NCI-H524 (cell line): ENCODE data around the gene RTL10.
A peak's percentile ranks its signal among the peaks of the same experiment; 100 is the strongest.

Experiments used
- DNase-seq, 2 experiments: peaks; one replicate each; lab custom pipeline; 2025; lab: John Stamatoyannopoulos, UW

RTL10 gene, protein sequence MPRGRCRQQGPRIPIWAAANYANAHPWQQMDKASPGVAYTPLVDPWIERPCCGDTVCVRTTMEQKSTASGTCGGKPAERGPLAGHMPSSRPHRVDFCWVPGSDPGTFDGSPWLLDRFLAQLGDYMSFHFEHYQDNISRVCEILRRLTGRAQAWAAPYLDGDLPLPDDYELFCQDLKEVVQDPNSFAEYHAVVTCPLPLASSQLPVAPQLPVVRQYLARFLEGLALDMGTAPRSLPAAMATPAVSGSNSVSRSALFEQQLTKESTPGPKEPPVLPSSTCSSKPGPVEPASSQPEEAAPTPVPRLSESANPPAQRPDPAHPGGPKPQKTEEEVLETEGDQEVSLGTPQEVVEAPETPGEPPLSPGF

DNA sequence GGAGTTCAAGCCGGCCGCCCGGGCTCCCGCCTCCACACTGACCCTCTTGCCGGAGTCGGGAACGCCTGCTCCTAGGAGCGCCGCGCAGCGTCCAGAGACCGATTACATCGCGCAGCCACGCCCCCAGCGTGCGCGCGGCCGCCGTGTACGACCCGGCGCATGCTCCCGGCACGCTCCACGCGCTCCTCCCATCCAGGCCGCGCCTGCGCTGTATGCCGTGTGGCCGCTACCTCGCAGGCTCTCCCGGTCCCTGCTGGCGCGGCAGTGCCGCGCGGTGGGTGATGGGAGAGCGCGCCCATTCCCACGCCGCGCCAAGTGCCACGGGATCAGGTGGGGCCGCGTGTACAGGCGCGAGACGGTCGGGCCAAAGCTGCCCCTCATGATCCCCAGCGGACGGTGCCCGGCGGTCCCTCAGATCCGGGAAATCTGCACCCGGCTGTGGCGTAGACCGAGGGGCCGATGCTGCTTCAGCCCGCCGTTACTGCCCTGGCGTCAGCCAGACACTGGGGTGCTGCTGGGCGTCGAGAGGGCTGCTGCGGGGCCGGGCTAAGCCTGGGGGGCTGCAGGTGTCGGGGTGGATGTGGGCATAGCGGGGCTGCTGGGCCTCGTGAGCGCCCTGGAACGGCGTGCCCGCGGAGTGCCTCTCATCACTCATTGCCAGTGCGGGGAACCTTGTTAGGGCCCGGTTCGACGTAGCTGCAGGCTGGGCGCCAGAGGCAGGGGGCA is at the start of gene RTL10, which contains the start of gene GNB1L:
RTL10 (minus strand) TSS at position 97 of the 726 bp plus-strand sequence. CDS start 2,613 bp downstream, outside the sequence.
GNB1L (minus strand) TSS at position 97 of the 726 bp plus-strand sequence. CDS start 33,519 bp downstream, outside the sequence.
- peak; percentile 86 to 99 for DNase-seq

DNA sequence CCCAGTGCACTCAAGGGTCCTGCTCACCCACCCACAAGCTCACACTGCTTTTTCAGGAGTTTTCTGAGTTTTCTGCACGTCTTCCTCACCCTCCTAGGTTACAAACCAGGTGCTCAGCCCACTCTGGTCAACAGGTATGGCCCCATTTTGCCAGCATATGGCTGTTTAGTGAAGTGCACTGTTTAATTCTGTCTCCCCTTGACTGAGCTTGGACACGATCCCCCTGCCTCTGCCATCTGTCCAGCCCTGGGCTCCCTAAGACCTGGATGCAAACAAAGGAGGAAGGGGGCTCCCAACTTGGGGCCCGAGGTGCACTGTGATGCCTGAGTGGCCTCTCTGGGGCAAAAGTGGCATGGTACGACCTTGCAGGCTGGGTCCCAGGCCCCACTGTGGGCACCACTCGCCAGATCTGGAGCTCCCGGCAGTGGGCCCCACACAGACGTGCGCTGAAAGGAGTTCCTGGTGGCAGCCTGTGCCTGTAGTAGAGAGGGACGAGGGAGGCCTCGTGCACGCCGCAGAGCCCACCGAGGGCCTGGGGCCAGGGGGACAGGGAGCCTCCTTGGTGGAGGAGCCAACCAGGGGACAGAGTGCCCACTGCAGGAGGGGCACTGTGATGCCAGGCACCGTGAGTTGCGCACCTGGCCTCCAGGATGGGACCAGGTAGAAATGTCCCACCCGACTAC is 49.6 kb upstream of the RTL10 start:
- DNase-seq = peak; percentile 54 to 67

DNA sequence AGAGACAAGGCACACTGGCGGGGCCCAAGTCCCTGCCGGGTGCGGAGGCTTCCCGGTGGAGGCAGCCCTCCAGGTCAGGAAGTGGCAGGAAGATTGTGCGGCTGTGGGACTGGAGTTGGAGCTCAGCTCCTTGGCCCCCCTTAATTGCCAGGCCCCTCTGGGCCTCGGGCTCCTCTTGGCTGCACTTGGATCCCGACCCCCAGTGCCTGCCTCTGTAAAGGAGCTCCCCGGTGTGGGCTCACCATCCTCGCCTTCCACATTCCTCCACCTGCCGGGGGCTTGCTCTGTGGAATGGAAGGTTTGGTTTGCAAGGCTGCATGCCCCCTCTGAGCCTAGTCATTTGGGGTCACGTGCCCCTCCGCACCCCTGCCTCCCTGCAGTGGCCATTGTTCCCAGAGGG is 48.8 kb upstream of the RTL10 start:
- DNase-seq = no peak

DNA sequence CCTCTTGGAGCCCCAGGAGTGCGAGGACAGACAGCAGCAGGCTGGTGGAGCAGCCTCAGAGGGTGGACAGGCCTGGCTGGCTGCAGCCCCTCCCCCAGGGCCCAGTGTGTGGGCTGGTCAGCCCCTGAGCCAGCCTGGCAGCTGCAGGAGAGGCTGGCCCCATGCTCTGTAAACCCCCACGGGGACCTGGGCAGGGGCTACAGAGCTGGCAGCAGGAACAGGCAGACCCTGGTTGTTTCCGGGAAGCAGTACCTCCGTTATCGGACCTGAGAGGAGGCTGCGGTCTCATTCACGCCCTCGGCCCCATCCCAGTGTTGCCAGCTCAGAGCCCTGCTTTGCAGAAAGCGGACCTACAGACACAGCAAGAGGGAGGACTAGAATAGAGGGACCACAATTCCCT is 48.4 kb upstream of the RTL10 start:
- peak in 1 of 2 experiments; percentile 56 for DNase-seq

DNA sequence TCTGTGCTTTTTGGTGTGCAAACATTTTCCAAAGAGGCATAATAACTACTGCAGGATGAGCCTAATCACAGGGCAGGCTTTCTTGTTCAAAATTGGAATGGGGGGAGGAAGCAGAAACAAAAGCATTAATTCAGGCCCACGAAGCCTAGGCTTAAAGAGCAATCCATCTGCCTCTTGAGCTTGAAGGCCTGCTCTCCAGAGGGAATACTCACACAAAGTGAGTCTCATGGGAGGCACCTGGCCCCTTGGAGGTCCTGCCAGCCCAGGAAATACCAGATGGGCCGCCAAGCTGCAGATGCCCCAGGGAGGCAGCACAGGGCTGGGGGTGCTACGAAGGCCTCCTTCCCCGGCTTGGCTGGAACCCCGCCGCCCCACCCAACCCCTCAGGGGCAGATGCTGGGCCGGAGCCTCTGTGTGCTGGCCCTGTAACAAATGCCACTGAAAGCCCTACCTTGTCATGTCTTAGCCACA is 47.6 kb upstream of the RTL10 start:
- peak; percentile 98 to 100 for DNase-seq

DNA sequence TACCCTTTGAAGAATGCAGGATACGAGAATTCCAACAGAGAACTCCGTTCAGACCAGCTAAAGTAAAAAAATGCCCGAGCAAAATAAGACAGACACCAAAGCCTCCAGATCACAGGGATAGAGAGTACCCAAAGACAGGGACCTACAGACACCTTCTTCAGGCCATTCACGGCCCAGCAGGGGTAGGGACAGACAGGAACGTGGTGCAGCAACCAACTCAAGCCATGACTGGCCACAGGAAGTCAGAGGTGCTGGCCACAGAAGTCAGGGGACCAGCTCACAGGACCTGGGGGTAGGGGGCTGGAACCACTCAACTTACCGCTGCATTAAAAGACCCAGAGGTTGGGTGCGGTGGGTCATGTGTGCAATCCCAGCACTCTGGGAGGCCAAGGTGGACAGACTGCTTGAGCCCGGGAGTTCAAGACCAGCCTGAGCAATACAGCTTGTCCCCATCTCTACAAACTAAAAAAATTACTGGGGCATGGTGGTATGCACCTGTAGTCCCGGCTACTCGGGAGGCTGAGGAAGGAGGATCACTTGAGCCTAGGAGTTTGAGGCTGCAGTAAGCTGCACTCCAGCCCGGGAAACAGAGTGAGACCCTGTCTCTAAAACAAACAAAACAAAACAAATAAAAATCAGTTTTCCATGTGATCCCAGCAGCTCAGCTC is 47.0 kb upstream of the RTL10 start:
- DNase-seq = no peak

DNA sequence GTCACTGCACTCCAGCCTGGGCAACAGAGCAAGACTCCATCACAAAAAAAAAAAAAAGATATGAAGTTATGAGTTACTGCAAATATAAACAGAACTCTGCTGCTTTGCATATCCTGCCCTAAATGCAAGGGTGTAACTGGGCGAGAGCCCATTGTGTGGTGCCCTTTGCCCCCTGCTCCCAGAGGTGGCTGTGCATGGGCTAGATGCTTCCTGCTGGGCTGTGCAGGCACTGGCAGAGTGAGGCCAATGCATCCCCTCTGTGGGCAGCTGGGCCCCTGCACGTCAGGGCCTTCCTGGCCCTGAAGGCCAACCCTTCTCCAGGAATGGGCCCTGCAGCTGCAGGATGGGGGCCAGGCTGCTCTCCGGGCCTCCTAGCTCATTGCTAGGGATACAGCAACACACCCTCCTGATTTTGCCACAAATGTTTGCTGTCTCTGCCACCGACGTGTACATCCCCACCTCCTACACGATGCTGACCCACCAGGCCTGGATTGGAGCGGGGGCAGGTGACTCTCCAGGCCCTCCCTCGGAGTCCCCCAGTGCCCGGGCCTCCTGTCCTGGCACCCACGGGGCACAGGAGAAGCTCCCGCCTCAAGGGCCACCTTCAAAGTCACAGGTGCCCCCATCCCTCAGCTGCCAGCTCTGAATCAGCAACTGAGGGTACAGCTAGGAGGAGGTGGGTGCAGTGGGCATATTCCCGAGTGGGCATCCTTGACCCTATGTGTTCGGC is 46.2 kb upstream of the RTL10 start:
- DNase-seq = no peak

DNA sequence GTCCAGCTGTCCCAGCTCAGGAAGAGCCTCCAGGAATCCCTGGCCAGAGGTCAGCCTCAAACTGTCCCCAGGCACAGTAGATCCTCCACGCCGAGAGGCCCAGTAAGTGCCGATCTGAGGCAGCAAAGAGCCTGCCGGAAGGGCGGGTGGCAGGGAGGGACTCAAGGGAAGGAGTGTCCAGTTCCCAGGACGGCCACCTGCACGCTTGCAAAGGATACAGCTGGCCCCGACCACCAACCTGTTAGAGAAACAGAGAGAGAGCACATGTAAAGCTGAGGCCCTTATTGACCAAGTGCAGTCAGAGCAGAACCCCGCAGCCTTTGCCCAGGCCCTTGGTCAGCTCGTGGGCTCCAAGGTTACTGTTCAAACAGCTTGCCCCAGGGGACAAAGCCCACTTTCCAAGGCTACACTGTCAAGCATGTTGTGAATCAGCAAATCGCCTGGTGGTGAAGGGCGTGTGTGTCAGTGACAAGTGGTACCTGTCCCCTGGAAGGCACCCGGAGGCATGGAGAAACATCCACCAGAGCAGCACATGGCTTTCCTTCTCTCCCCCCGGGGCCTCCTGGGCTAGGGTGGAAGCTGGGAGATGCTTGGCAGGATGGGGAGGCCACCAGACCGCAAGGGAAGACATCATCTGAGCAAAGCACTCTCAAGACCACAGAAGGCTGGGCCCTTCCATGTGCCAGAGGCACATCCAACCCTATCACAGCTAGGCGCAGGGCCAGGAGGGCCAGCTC is 44.3 kb upstream of the RTL10 start:
- DNase-seq = no peak

DNA sequence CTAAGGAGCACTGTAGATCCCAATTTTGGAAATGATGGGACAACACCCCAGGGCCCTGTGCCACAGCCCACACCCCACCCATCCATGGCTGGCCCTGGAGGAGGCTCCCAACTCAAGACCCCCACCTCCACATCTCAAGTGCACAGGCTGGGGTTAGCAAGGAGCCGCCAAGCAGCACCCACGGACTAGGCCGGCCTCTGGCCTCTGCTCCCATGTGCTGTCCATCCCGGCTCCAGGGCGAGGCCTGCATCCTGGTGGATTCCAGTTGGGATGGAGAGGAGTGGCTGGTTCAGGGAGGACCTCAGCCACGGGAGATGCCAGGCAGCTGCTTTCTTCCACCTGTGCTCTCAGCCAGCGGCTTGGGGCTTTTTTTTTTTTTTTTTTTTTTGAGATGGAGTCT is 43.5 kb upstream of the RTL10 start:
- DNase-seq = no peak

DNA sequence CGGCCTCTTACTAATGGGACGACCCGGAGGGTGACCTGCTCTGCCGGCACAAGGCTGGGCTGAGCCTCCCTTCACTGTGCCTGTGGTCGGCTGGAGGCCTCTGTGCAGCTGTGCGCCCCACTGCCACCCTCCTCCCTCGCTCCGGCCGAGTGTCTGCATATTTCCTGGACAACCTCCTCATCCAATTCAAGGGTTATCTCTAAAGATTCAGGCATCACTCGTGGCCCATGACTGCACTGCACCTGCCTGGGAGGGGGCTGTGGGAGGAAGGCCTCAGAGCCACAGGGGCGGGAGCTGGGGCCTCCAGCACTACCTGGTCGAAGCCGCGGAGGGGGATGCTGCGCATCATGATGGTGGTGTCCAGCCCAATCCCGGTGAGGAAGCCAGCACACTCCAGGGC is 43.1 kb upstream of the RTL10 start:
- no peak for DNase-seq

DNA sequence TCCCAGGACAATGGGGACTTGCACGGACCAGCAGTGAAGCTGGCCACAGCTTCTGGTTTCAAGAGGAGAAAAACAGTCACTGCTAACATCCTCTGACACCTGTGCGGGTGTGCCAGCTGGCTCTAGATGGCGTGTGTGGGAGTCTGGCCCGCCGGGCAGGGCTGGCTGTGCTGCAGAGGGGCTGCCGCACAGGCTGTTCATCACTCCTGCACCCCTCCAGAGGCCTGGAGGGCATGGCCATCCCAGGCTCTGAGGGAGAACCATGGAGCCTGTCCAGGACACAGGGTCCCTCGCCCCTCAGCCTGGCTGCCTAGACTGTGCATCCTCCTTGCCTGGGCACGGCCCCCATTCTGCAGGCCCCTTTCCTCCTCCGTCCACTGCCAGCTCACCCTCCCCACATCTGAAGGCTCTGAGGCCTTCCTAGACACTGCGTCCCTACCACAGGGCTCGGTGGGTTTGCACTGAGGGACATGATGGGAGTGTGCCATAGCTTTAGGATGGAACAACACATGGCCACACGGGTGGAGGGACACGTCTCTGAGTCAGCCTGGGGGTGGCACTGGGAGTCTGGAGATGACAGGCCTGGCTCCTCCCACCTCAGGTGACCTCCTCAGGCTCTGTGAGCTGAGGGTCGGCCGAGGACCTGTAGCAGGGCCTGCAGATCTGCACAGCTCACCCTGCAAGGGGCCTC is 42.1 kb upstream of the RTL10 start:
- DNase-seq = peak; percentile 25 to 69

DNA sequence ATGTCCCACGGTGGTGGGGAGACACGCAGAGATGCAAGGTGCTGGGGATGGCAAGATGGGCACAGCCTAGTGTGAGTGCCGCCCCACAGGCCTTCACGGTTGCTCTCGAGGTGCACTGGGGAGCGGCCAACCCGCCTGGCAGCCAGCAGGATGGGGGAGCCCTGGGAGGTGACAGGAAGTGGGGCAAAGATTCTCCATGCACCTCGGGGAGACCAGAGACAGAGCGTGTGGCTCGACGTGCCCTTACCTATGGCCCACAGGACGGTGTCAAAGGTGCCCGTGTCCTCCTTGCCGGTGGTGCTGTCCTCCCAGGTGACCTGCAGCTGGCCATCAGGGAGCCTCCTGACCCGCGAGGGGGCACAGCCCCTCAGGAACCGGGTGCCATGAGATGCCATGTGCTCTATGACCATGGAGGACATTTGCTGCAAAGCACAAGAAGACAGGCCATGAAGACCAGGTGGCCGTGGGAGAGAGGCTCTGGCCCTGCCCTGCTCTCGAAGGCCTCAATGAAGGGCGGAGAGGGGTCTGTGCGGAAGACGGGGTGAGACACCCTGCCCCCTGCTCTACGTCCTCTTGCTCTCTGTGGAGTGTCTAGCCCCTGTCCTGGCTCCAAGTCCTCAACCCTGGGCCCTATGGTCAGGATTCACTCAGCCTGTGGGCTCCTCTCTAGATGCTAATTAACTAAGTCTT is 40.6 kb upstream of the RTL10 start:
- DNase-seq = no peak

DNA sequence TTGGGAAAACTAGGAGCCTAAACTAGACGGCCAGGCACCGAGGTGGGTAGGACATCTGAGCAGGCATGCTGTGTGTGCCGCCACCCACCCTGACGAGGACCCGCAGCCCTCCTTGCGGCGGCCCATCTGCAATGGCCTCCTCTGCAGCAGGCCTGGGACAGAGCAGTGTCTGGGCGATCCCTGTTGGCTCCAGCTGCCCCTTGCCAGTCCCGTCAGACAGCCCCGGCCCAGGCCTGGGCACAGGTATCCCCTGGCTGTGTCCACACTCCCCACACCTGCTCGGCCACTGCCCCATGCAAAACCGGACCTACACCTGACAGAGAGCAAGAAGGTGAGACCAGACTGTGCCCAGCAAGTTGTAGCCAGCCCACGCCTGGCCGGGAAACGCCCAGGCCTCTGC is 38.7 kb upstream of the RTL10 start:
- DNase-seq = no peak

DNA sequence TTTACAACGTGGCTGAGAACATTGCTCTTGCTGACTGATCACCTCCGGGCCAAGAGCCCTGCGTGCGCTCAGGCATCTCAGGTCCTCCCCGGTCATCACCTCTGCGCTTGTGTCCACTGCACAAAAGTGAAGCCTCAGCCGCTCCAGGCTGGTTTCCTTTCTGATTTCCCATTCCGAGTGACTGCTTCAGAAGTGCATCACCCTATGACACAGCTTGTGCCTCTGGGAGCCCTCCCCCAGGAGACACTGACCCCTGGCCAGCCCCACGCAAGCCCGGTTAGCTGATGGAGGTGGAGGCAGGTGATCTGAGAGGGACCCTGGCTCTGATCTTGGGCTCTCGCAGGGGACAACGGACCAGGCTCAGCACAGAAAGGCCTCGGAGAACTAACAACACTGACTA is 38.3 kb upstream of the RTL10 start:
- no peak for DNase-seq

DNA sequence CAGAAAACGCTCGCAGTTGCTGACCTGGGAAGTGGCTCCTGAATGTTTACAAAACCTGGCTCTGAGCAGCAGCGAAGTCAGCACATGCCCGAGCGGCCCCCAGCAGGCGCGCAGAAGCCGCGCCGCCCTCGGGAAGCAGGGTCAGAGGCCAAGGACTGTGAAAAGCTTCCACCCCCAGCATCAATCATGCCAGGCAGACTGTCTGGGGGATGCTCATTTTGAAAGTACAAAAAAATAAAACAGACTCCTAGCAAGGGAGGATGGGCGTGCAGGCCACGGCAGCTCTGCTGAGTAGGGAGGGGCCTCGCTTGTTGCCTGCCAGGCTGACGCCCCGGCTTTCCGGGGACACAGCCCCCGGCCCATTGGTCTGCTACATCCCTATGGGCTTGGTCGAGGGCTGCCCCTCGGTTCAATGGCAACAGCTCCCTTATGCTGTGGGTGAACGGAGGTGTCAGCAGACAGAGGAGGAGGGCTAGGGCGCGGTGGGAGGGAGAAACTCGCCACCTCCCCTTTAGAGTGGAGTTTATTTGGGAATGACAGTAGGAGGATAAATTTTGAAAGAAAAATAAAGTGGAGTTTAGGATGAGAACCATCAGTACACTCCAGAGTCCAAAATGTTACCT is 37.7 kb upstream of the RTL10 start:
- no peak for DNase-seq

DNA sequence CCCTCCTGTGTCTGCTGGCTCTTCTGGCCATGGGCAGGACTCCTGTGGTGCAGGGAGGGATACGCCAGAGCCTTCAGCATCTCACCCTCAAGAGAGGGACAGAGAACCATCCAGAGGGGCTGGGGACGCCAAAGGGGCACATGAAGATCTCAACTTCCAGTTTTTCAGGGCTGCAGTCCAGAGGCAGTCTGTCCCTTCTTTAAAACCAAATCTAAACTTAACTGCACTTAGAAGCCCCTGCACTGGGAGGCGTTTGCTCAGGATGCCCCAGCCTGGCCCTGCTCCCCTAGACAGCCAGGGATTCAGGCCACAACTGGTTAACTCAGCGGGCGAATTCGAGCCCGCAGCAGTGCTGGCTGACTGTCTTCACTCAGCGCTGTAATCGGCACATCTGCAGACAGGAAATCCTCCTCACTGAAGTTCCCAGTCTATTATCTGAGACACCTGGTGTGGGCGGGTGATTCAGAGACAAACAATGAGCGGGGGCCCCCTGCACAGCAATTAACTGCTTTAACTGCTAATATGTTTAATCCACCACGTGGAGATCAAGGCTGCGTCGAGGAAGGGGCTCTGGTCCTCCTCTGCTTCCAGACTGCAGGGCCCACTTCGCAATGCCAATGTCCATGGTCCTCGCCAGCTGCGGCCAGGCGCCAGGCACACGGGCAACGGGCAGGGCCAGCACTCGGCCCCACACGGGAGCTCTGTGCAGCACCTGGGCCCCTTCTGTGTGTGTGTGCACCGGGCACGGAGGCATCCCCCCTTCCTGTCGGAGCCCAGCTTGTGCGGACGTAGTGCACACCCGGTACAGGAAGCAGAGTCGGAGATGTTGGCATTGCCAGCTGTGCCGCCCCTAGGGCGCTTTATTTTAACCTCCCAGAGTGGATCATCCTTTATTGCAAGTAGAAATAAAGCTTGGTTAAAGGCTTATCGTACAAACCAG is 36.9 kb upstream of the RTL10 start:
- peak; percentile 83 to 92 for DNase-seq

DNA sequence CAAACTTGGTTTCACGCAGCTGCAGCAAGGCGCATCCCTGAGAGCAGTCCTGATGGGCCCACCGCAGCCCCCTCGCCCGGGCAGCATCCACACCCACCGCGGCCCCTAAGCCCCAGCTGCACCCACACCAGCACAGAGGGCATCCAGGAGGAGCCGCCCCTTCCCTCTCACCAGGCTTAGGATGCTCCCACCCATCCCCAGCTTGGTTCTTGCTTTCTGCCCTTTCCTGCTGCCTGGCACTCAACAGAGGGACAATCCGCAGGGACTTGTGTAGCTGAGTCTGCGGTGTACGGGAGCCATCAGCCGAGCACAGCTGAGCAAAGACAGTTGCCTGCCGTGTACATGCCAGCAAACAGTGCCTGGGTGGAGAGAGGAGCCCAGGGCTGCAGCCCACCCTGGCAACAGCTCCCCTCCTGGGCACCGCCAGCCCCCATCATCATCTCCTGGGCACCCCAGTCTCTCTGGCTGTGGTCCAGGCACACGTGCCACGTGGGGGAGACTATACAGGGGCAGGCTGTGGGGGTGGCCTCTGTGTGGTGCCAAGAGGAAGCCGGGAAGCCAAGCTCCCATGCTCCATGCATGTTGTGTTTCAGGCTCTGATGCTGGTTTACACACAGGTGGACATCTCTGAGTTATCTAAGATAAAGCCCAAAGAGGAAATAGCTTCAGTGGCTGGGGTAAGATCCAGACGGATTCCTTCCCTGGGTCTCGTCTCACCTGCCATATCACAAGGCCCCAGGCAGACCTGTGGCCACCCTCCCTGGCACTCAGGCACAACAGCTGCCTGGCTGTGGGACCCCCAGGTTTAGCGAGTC is 36.0 kb upstream of the RTL10 start:
- DNase-seq = no peak
